Activated CD8-positive, alpha-beta memory T cell treated with anti-CD3 and anti-CD28 coated beads for 4 hours (primary cell): ENCODE data around the gene SRPX2.
"Not testable (repeated sequence)": the region's sequence is repeated elsewhere in the genome, so short reads cannot be mapped to it uniquely, and the experiment has no call there.

Experiments
- DNase-seq, 2 donors: peaks; one replicate each; pipeline ENCODE4 v3.0.0-alpha.2; 2020; ENCODE audit warnings: low read depth in 2 of 2

The SRPX2 gene

DNA sequence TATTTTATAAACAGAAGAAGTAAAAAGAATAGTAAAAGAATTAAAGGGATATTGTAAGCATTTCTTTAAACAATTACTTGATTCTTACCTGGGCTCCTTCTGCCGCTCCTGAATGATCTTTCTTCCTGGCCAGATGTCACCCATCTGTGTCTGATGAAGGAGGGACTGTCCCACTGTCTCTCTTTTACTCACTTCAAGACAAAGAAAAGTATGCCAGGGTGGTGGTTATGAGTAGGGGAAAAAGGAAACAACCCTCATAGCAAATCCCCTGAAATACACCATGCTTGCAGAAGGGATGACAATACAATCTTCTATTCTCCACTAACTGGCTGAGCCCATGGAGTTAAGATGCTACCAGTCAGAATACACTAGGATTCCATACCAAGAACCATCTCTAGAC lies 56.8 kb downstream of the SRPX2 start:
- DNase-seq: no peak

DNA sequence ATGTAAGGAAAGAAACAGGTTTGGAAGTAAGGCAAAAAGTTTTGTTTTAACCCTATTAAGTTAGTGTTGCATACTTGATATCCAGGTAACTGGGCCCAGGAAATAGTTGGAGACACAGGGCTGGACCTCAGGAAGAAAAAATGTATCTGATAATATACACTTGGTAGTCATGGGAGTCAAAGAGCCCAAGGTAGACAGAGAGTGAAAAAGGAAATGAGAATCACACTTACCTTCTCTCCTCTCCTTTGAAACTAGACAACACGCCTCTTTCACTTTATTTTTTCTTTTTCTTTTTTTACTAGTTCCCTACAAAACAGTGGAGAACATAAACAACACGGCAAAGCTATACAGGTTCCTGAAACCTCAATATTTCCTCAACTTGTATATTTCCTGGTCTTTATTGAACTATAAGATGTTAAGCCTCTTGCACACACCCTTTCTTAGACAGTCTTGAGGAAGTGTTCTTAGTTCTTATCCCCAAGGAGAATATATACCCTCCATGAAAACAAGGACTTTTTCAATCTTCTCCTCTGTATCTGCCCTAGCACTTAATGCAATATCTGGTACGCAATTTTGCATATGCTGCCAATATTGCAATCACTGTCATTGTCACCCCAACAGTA lies 60.7 kb downstream of the SRPX2 start:
- no peak for DNase-seq

DNA sequence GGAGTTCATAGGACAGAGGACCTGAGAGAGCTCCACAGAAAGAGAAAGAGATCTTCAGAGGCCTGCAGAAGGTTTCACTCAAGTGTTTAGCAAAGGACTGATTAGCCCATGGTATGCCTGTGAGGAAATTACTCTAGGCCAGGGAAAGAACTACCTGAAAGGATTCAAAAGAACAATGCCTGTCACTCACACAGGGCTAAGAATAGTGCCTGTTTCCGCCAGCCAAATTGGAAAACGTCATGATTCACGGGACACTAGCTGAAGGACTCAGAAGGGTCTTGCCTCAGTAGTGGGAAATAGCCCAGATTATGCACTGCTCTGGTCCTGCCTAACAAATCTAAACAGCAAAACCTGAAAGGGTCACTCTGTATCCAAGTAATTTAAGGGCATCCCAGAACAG lies 66.8 kb downstream of the SRPX2 start:
- DNase-seq: no peak

DNA sequence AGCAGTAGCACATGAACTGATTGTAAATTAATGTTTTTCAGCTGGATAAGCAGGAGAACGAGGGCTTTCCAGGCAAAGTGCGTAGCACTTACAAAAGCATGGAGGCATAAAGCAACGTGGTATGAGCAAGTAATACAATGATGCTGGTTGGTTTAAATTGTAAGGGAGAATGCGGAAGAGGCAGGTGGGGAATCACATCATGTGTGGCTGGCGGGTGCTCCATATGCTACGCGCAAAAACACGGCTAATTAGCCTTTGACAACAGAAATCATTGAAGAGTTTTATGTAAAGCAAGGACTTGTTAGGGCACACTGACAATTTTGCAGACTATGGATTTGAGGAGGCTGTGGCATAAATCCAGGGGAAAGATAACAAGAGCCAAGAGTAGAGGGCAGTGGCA lies 73.4 kb downstream of the SRPX2 start:
- DNase-seq: no peak

DNA sequence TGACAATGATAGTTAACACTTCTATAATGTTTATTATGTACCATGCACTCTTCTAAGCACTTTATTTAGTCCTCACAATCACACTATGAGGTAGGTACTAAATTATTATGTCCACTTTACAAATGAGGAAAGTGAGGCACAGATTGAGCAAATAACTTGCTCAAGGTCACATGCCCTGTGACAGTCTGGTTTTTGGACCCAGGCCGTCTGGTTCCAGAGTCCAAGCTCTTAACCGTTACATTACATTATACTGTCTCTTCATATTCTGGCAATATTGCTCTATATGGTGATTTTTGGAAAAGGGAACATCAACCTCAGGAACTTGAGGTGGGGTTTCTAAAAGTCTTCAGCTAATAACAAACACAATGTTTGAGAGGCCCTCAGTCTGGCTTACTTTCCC lies 75.1 kb downstream of the SRPX2 start:
- no peak for DNase-seq

DNA sequence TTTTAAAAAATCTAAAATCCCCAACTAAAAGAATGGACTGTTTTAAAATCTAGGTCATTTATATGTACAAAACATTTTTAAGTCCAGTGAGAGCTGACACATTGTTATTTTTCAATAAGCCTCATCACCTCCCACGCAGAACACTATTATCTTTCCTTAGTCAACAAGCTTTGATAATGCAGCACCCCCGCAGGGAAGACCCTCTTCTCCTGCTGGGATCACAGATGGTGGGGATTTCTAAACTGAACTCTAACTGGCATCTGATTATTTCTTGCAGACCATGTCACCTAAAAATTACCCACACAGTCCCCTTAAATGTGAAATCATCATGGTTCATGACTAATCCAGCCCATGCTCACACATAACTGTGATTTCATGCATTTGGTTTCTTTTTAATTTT lies 76.3 kb downstream of the SRPX2 start:
- DNase-seq: no peak

GRCh38 chrX:100721328-100721727 lies 77.3 kb downstream of the SRPX2 start:
- no peak for DNase-seq

GRCh38 chrX:100724006-100724405 lies 80.0 kb downstream of the SRPX2 start:
- DNase-seq: not testable (repeated sequence)
